Measurements from ENCODE around the gene LRTM2. TPM values are rescaled to one million over a fixed set of nuclear protein-coding genes. Genes with fewer than 3 reads are reported as not detected.

LRTM2 gene
- total RNA-seq, 2 donors from 2014 or later, result not detected

DNA sequence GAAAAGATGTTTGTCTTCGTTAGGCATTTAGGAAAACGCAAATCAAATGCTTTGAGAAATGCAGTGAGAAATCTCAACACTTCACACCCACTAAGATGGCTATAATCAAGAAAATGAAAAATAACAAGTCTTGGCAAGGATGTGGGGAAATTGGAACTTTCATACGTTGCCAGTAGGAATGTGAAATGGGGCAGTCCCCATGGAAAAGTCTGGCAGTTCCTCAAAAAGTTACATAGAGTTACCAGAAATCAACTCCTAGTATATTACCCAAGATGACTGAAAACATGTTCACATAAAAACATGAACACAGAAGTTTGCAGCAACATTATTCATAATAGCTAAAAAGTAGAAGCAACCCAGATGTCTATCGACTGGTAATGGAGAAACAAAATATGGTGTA lies 41.5 kb upstream of the LRTM2 start:
- WGBS, result 84% methylated on average over 4 of the region's 4 CpGs

DNA sequence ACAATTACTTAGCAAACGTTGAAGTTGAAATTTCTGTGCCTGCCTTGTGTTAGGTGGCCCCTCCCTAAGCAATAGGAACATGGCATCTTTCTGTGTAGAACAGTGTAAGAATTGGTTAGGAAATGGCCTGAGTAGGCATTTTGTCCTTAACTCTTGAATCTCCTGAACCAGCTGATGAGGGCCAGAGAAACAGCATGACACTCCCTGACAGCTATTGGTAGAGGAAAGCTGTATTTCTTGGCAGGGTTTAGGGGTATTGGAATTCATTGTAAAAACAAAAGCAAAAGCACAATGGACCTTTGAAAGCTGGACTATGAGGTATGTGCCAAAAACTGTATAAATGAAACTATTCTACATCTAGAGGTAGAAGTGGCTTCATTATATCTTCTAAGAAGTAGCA lies 40.6 kb upstream of the LRTM2 start:
- H3K9me3 ChIP-seq, result no peaks in the 10 kb centered on the region
- H3K4me1 ChIP-seq (replicated peaks), result no peaks in the 10 kb centered on the region
- TF ChIP-seq, protein P1, sequence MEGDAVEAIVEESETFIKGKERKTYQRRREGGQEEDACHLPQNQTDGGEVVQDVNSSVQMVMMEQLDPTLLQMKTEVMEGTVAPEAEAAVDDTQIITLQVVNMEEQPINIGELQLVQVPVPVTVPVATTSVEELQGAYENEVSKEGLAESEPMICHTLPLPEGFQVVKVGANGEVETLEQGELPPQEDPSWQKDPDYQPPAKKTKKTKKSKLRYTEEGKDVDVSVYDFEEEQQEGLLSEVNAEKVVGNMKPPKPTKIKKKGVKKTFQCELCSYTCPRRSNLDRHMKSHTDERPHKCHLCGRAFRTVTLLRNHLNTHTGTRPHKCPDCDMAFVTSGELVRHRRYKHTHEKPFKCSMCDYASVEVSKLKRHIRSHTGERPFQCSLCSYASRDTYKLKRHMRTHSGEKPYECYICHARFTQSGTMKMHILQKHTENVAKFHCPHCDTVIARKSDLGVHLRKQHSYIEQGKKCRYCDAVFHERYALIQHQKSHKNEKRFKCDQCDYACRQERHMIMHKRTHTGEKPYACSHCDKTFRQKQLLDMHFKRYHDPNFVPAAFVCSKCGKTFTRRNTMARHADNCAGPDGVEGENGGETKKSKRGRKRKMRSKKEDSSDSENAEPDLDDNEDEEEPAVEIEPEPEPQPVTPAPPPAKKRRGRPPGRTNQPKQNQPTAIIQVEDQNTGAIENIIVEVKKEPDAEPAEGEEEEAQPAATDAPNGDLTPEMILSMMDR (IDR thresholded peaks at IDR 0.05), result no peak
- TF ChIP-seq POLR2AphosphoS5 (IDR thresholded peaks at IDR 0.05), result no peak
- TF ChIP-seq POLR2A (IDR thresholded peaks at IDR 0.05), result no peak
- no peak overlapping the region for H3K4me3 ChIP-seq
- H3K27ac ChIP-seq, result no peak overlapping the region
- no peaks in the 10 kb centered on the region for H3K27me3 ChIP-seq (replicated peaks; ENCODE audit: insufficient read depth)
- intact Hi-C loops (cut with DNase I), result no loop called here
- WGBS, result 48% methylated on average over 1 of the region's 1 CpG
- no peaks in the 10 kb centered on the region for H3K36me3 ChIP-seq
- no peak for DNase-seq (ENCODE audit: low spot score)

More for the DNA sequence above, 41.5 kb upstream of the LRTM2 start:
- Histone ChIP-seq H3K9me3 (no peaks in the 10 kb centered on the region), H3K27me3 (replicated peaks; ENCODE audit: insufficient read depth) (no peaks in the 10 kb centered on the region), H3K27ac (no peak overlapping the region), H3K4me3 (no peak overlapping the region), H3K36me3 (no peaks in the 10 kb centered on the region), H3K4me1 (replicated peaks) (no peaks in the 10 kb centered on the region)
- TF ChIP-seq POLR2AphosphoS5 (IDR thresholded peaks at IDR 0.05) (no peak), POLR2A (IDR thresholded peaks at IDR 0.05) (no peak)
- TF ChIP-seq, protein P1 (IDR thresholded peaks at IDR 0.05), result no peak
- intact Hi-C loops (cut with DNase I), result no loop called here
- DNase-seq (ENCODE audit: low spot score), result no peak

DNA sequence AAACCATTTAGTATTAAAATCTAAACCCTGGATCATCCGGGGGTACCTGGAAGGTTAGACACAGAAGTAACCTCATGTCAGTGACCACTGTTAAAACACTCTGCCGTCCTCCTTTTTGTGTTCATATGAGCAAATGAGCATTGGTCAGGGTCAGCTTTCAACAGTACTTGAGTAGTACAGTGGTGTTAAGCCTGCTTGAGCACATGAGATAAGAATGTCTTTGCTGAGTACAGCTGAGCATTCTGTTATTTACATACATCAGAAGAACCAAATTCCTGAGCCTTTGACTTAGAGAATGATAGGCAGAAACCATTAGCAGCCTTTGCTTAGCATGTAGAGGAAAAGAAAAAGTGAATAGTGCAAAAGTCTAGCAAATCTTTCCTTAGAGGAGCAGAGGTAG lies 38.6 kb upstream of the LRTM2 start:
- Histone ChIP-seq H3K27me3 (replicated peaks; ENCODE audit: insufficient read depth) (no peaks in the 10 kb centered on the region), H3K4me1 (replicated peaks) (no peaks in the 10 kb centered on the region), H3K27ac (no peak overlapping the region), H3K9me3 (no peaks in the 10 kb centered on the region), H3K36me3 (no peaks in the 10 kb centered on the region), H3K4me3 (no peak overlapping the region)
- intact Hi-C loops (cut with DNase I), result no loop called here
- DNase-seq (ENCODE audit: low spot score), result no peak
- TF ChIP-seq, protein P1 (IDR thresholded peaks at IDR 0.05), result no peak
- TF ChIP-seq POLR2A (IDR thresholded peaks at IDR 0.05), result no peak
- no peak for TF ChIP-seq POLR2AphosphoS5 (IDR thresholded peaks at IDR 0.05)
- WGBS, result 64% methylated on average over 2 of the region's 2 CpGs

DNA sequence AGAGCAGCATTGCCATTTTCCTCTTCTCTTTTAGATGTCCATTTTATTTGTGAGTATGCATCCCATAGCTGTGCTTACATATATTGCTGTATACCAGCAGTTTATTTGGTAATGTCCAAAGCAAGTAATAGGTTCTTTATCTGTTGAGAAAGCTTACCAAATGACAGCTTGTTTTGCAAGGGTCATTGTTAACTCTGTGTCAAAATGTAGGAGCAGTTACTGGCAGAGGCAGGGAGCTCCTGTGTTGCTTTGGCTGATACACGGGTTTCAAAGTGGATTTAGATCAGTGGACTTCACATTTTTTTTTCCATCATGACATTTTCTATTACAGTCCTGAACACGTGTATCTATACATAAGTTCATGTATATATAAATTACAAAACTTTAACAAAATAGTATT lies 38.1 kb upstream of the LRTM2 start:
- TF ChIP-seq, protein P1 (IDR thresholded peaks at IDR 0.05), result no peak
- TF ChIP-seq POLR2A (IDR thresholded peaks at IDR 0.05), result no peak
- no peak for TF ChIP-seq POLR2AphosphoS5 (IDR thresholded peaks at IDR 0.05)
- no peak for DNase-seq (ENCODE audit: low spot score)
- H3K4me1 ChIP-seq (replicated peaks), result no peaks in the 10 kb centered on the region
- H3K4me3 ChIP-seq, result no peak overlapping the region
- no peaks in the 10 kb centered on the region for H3K9me3 ChIP-seq
- H3K27ac ChIP-seq, result no peak overlapping the region
- WGBS, result 67% methylated on average over 2 of the region's 2 CpGs
- no peaks in the 10 kb centered on the region for H3K36me3 ChIP-seq
- no peaks in the 10 kb centered on the region for H3K27me3 ChIP-seq (replicated peaks; ENCODE audit: insufficient read depth)
- intact Hi-C loops (cut with DNase I), result no loop called here

DNA sequence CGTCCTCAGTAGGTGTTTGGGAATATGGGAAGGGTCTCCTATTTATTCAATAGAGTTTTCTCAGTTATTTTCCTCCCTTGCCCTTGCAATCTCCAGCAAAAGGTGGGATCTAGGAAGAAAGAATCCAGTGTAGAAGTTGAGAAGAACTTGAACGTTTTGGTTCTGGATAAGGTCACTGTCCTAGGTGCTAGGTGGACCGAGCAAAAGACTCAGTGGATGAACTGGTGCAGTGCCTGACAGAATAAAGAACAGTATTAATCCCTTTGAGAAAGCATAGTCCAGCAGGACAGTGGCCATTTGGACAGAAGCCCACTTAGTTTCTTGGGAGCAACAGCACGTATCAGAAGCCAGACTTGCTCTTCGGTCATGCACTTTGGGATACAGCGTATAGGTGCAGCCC lies 32.7 kb upstream of the LRTM2 start:
- intact Hi-C loops (cut with DNase I), result no loop called here
- H3K27ac ChIP-seq, result no peak overlapping the region
- no peaks in the 10 kb centered on the region for H3K27me3 ChIP-seq (replicated peaks; ENCODE audit: insufficient read depth)
- no peaks in the 10 kb centered on the region for H3K4me1 ChIP-seq (replicated peaks)
- H3K36me3 ChIP-seq, result no peaks in the 10 kb centered on the region
- TF ChIP-seq, protein P1 (IDR thresholded peaks at IDR 0.05), result no peak
- no peak for TF ChIP-seq POLR2A (IDR thresholded peaks at IDR 0.05)
- no peak for TF ChIP-seq POLR2AphosphoS5 (IDR thresholded peaks at IDR 0.05)
- no peaks in the 10 kb centered on the region for H3K9me3 ChIP-seq
- no peak overlapping the region for H3K4me3 ChIP-seq
- 79% methylated on average over 6 of the region's 6 CpGs for WGBS
- no peak for DNase-seq (ENCODE audit: low spot score)
